ENCODE measurements around the gene PBX2.

- TF ChIP-seq, protein P1, sequence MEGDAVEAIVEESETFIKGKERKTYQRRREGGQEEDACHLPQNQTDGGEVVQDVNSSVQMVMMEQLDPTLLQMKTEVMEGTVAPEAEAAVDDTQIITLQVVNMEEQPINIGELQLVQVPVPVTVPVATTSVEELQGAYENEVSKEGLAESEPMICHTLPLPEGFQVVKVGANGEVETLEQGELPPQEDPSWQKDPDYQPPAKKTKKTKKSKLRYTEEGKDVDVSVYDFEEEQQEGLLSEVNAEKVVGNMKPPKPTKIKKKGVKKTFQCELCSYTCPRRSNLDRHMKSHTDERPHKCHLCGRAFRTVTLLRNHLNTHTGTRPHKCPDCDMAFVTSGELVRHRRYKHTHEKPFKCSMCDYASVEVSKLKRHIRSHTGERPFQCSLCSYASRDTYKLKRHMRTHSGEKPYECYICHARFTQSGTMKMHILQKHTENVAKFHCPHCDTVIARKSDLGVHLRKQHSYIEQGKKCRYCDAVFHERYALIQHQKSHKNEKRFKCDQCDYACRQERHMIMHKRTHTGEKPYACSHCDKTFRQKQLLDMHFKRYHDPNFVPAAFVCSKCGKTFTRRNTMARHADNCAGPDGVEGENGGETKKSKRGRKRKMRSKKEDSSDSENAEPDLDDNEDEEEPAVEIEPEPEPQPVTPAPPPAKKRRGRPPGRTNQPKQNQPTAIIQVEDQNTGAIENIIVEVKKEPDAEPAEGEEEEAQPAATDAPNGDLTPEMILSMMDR (conservative IDR thresholded peaks at IDR 0.05; ENCODE audit: low read depth, low read length) = no peak
- no peak for TF ChIP-seq EZH2 (IDR thresholded peaks at IDR 0.05; ENCODE audit: borderline replicate concordance, low read depth, low read length, poor library complexity, severe bottlenecking)
These were observed 2.6 kb upstream of the PBX2 start, which contains the start of gene GPSM3 for GRCh38 chr6:32192608-32193039.

Data from A673 (cell line).